ENCODE data around the gene SDK1. TPM values are rescaled to one million over a fixed set of nuclear protein-coding genes. Genes with fewer than 3 reads are reported as not detected.
"Not testable (repeated sequence)": the region's sequence is repeated elsewhere in the genome, so short reads cannot be mapped to it uniquely, and the experiment has no call there.

SDK1 gene
- total RNA-seq, 1 donor from 2014 or later: 5.4 TPM

- no peak for DNase-seq (ENCODE audit: extremely low spot score, unreplicated experiment)
- TF ChIP-seq CTCF (IDR thresholded peaks at IDR 0.05): no peak
- Mint-ChIP-seq H3K9me3 (ENCODE audit: unreplicated experiment) (peaks cover 6% of the 10 kb centered on the region), H3K4me3 (ENCODE audit: unreplicated experiment) (no peak overlapping the region), H3K36me3 (ENCODE audit: unreplicated experiment) (no peaks in the 10 kb centered on the region), H3K27me3 (ENCODE audit: unreplicated experiment) (no peaks in the 10 kb centered on the region), H3K4me1 (ENCODE audit: unreplicated experiment) (no peaks in the 10 kb centered on the region), H3K27ac (ENCODE audit: unreplicated experiment) (no peak overlapping the region)
These were observed 396.4 kb downstream of the SDK1 start for GRCh38 chr7:3697472-3697871.

GRCh38 chr7:3705258-3705657, 404.2 kb downstream of the SDK1 start:
- Mint-ChIP-seq H3K36me3 (ENCODE audit: unreplicated experiment) (peaks cover 8% of the 10 kb centered on the region), H3K27ac (ENCODE audit: unreplicated experiment) (no peak overlapping the region), H3K4me1 (ENCODE audit: unreplicated experiment) (peaks cover under 1% of the 10 kb centered on the region), H3K27me3 (ENCODE audit: unreplicated experiment) (no peaks in the 10 kb centered on the region), H3K9me3 (ENCODE audit: unreplicated experiment) (peaks cover 14% of the 10 kb centered on the region), H3K4me3 (ENCODE audit: unreplicated experiment) (no peak overlapping the region)
- DNase-seq (ENCODE audit: extremely low spot score, unreplicated experiment): no peak
- TF ChIP-seq CTCF (IDR thresholded peaks at IDR 0.05): no peak

- H3K27me3 Mint-ChIP-seq (ENCODE audit: unreplicated experiment); H3K4me1 Mint-ChIP-seq (ENCODE audit: unreplicated experiment); H3K36me3 Mint-ChIP-seq (ENCODE audit: unreplicated experiment); DNase-seq (ENCODE audit: extremely low spot score, unreplicated experiment); H3K27ac Mint-ChIP-seq (ENCODE audit: unreplicated experiment); H3K4me3 Mint-ChIP-seq (ENCODE audit: unreplicated experiment): not testable (repeated sequence)
- H3K9me3 Mint-ChIP-seq (ENCODE audit: unreplicated experiment): peaks cover 11% of the 10 kb centered on the region
These were observed 405.0 kb downstream of the SDK1 start for GRCh38 chr7:3706091-3706490.

GRCh38 chr7:3710122-3710521, 409.1 kb downstream of the SDK1 start:
- H3K4me1 Mint-ChIP-seq (ENCODE audit: unreplicated experiment): peaks cover 2% of the 10 kb centered on the region
- no peak overlapping the region for H3K27ac Mint-ChIP-seq (ENCODE audit: unreplicated experiment)

GRCh38 chr7:3710531-3710930, 409.5 kb downstream of the SDK1 start:
- peaks cover 11% of the 10 kb centered on the region for H3K9me3 Mint-ChIP-seq (ENCODE audit: unreplicated experiment)
- no peak for TF ChIP-seq CTCF (IDR thresholded peaks at IDR 0.05)
- DNase-seq (ENCODE audit: extremely low spot score, unreplicated experiment): no peak
- H3K27ac Mint-ChIP-seq (ENCODE audit: unreplicated experiment): no peak overlapping the region
- H3K27me3 Mint-ChIP-seq (ENCODE audit: unreplicated experiment): no peaks in the 10 kb centered on the region
- H3K4me3 Mint-ChIP-seq (ENCODE audit: unreplicated experiment): no peak overlapping the region
- peaks cover 2% of the 10 kb centered on the region for H3K4me1 Mint-ChIP-seq (ENCODE audit: unreplicated experiment)
- peaks cover 2% of the 10 kb centered on the region for H3K36me3 Mint-ChIP-seq (ENCODE audit: unreplicated experiment)

More at GRCh38 chr7:3710122-3710521, 409.1 kb downstream of the SDK1 start:
- no peak for TF ChIP-seq CTCF (IDR thresholded peaks at IDR 0.05)
- no peak overlapping the region for H3K4me3 Mint-ChIP-seq (ENCODE audit: unreplicated experiment)
- peaks cover 2% of the 10 kb centered on the region for H3K36me3 Mint-ChIP-seq (ENCODE audit: unreplicated experiment)
- DNase-seq (ENCODE audit: extremely low spot score, unreplicated experiment): no peak
- peaks cover 11% of the 10 kb centered on the region for H3K9me3 Mint-ChIP-seq (ENCODE audit: unreplicated experiment)
- H3K27me3 Mint-ChIP-seq (ENCODE audit: unreplicated experiment): no peaks in the 10 kb centered on the region

- H3K9me3 Mint-ChIP-seq (ENCODE audit: unreplicated experiment): peaks cover 5% of the 10 kb centered on the region
- no peaks in the 10 kb centered on the region for H3K36me3 Mint-ChIP-seq (ENCODE audit: unreplicated experiment)
- H3K4me3 Mint-ChIP-seq (ENCODE audit: unreplicated experiment): no peak overlapping the region
- H3K27me3 Mint-ChIP-seq (ENCODE audit: unreplicated experiment): no peaks in the 10 kb centered on the region
- no peak for TF ChIP-seq CTCF (IDR thresholded peaks at IDR 0.05)
- no peak overlapping the region for H3K27ac Mint-ChIP-seq (ENCODE audit: unreplicated experiment)
- H3K4me1 Mint-ChIP-seq (ENCODE audit: unreplicated experiment): peaks cover 2% of the 10 kb centered on the region
- DNase-seq (ENCODE audit: extremely low spot score, unreplicated experiment): no peak
These were observed 411.8 kb downstream of the SDK1 start for GRCh38 chr7:3712841-3713240.

Measured in osteocyte (in vitro differentiated cells).